ENCODE data around the gene MRPL52. TPM values are rescaled to one million over a fixed set of nuclear protein-coding genes. Genes with fewer than 3 reads are reported as not detected.

MRPL52 gene
- total and polyA plus RNA-seq, 2 of the 13 experiments (the other 11 are each of a cell fraction or from before 2014, with no cell fraction given) = 118 to 329 TPM

GRCh38 chr14:22871224-22872032, 41.7 kb downstream of the MRPL52 start, which contains the start of gene LRP10 (continued):
- peak; percentile 49; the same call in 1 of the 2 replicates for TF ChIP-seq ZHX2 (IDR thresholded peaks at IDR 0.05; ENCODE audit: low read depth)
- TF ChIP-seq ZHX2 (CRISPR knock-in tag; IDR thresholded peaks at IDR 0.05; ENCODE audit: borderline replicate concordance) = 0 out of 2 replicates have a peak, but pooled peaks have one; percentile 47
- 0 out of 2 replicates have a peak, but pooled peaks have one; percentile 76 for TF ChIP-seq ZNF484 (CRISPR knock-in tag; IDR thresholded peaks at IDR 0.05; ENCODE audit: borderline replicate concordance, low read depth)
- peak; percentile 41 for TF ChIP-seq NAIF1 (CRISPR knock-in tag; IDR thresholded peaks at IDR 0.05; ENCODE audit: borderline replicate concordance)
- peak; percentile 96 for TF ChIP-seq CHCHD3 (CRISPR knock-in tag; IDR thresholded peaks at IDR 0.05)
- TF ChIP-seq ZNF770 (CRISPR knock-in tag; IDR thresholded peaks at IDR 0.05) = peak; percentile 65
- peak; percentile 84 for TF ChIP-seq ZNF609 (CRISPR knock-in tag; IDR thresholded peaks at IDR 0.05; ENCODE audit: borderline replicate concordance)
- no peak for TF ChIP-seq HDAC6 (IDR thresholded peaks at IDR 0.05; ENCODE audit: low read depth, low read length)
- TF ChIP-seq KAT2B (IDR thresholded peaks at IDR 0.05; ENCODE audit: borderline replicate concordance, low read depth, low read length) = no peak; the same call in 1 of the 2 replicates
- peak; percentile 95; the same call in 1 of the 2 replicates for TF ChIP-seq ZSCAN29 (CRISPR knock-in tag; conservative IDR thresholded peaks at IDR 0.05)
- TF ChIP-seq RAD51 (IDR thresholded peaks at IDR 0.05; ENCODE audit: borderline replicate concordance) = no peak
- no peak for TF ChIP-seq GRHL1 (CRISPR knock-in tag; conservative IDR thresholded peaks at IDR 0.05)
- TF ChIP-seq ZNF510 (CRISPR knock-in tag; IDR thresholded peaks at IDR 0.05; ENCODE audit: low read depth) = peak; percentile 97

Data from HepG2 (cell line).